Measurements from ENCODE around the gene AMER2.

The AMER2 gene

DNA sequence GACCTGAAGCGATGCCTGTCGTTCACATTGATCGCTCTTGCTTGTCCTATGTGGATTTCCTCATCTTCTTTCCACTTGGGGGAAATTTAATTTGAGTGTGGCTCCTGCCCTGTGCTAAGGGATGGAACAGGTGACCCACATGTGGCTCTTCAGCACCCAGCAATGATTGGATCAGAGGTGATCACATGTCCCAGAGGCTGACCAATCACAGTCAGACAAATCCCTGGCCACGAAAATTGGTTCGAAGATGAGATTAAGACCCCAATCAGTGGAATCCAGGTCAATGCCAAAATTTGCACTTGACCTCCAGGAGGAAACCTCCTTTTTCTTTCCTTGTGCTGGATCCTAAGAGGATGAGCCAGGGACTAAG, 23.7 kb downstream of the AMER2 start:
- no peak for DNase-seq

DNA sequence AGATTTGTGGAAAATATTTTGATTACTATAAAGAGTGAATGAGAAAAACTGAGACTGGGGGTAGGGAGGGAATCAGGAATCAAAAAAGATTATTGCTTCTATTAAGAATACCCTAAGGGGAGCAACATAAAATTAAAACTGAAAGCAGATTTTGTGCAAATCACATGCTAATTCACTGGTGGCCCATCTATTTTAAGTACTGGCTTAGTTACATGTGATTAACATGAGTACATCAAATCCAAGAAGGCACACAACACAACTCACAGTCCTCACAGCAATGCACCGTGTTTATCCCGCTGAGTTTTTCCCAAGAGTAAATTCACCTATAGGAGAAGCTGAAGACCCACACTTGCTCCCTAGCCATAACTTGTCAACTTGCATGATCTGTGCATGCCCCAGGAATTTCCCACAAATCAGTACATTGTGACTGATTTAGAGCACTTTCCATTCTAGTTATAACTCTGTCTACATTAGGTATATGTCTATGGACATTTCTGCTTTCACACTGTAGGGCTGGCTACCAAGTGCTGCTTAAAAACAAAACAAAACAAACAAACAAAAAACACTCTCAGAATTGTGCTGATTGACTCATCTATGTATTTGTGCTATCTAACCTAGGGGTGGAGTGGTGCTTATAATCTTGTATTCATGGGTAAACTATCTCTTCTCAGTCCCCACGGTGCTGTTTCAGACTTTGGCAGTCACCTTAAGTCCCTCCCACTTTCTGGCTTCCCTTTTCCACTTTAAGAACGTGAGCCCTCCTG, 24.3 kb downstream of the AMER2 start:
- no peak for DNase-seq

GRCh38 chr13:25143706-25144105, 28.4 kb downstream of the AMER2 start:
- DNase-seq: no peak

DNA sequence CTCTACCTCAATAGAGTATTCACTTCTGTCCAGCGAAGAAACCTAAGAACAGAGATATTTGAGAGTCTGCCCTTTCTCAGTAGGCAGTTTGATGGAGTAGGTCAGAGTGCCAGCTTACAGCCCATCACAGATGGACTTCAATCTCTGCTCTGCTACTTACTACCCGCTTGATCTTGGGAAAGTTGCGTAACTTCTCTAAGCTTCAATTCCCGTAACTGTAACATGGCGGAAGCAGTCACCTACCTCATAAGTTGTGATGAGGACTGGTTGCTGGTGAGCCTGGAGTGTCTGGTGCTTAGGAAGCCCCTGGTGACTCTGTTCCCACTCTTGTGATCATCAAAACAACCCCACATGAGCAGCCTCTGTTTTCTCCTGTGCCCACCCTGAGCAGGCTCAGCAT, 31.0 kb downstream of the AMER2 start:
- no peak for DNase-seq

- DNase-seq: no peak
Observed at GRCh38 chr13:25137788-25138115, 34.3 kb downstream of the AMER2 start.

GRCh38 chr13:25136880-25137787, 35.0 kb downstream of the AMER2 start:
- no peak for DNase-seq

GRCh38 chr13:25135896-25136295, 36.2 kb downstream of the AMER2 start:
- no peak for DNase-seq

GRCh38 chr13:25132751-25133390, 39.2 kb downstream of the AMER2 start:
- DNase-seq: no peak

- no peak for DNase-seq
Observed at GRCh38 chr13:25131881-25132420, 40.1 kb downstream of the AMER2 start.

GRCh38 chr13:25130944-25131343, 41.1 kb downstream of the AMER2 start:
- DNase-seq: no peak

DNA sequence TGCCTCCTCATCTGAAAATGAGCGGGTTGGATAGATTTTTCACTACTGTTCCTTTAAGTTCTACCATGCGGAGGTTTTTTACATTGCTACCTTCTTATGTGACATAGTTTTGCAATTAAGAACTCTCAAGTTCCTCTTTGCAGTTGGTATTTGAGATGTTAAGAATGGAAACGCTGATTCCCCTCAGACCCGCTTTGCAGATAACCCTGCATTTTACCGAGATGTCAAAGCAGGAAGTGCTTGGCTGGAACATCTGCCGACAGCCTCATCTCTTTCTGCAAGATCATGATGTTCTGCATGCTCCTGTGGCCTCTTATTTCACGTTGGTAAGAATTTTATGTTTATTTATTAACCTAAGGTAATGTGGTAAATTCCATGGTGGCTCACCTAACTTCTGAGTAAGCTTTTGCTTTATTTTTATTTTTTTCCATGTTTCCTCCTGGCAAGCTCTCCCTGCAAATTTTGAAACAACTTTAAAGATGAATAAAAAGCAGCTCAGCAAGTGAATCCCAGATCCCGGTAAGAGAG, 53.6 kb downstream of the AMER2 start:
- DNase-seq: no peak

GRCh38 chr13:25117312-25117711, 54.8 kb downstream of the AMER2 start:
- DNase-seq: no peak

GRCh38 chr13:25116044-25116443, 56.0 kb downstream of the AMER2 start:
- no peak for DNase-seq

DNA sequence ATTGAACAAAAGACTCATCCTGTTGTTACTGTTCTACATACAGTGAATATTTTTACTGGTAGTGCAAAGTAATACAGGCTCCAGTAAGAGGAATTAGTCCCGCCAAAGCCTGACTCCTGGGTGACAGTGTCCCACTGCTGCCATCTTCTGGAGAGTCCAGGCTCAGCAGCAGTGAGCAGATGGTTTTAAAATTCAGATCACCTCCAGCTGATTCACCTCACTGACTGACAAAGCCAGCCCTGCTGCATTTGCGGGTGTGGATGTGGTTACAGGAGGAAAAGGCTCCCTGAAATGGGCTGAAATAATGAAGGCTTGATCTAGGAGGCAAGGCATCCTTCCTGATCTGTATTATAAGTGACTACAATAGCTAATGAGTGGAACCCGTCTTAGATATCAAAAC, 57.9 kb downstream of the AMER2 start:
- peak; percentile 41 for DNase-seq

- no peak for DNase-seq
Observed at GRCh38 chr13:25112695-25113255, 59.3 kb downstream of the AMER2 start.
